ENCODE data around the gene TMEM9. TPM values are rescaled to one million over a fixed set of nuclear protein-coding genes. Genes with fewer than 3 reads are reported as not detected.
A peak's percentile ranks its signal among the peaks of the same experiment; 100 is the strongest.

Gene TMEM9
- total and polyA plus RNA-seq, 8 donors: 64.0 to 148 (median 133) TPM

GRCh38 chr1:201172326-201172725 is 18.1 kb upstream of the TMEM9 start:
- ATAC-seq (no peak), DNase-seq (no peak)

GRCh38 chr1:201171063-201172036 is 17.1 kb upstream of the TMEM9 start:
- ATAC-seq: peak; percentile 65
- TF ChIP-seq, protein P1, sequence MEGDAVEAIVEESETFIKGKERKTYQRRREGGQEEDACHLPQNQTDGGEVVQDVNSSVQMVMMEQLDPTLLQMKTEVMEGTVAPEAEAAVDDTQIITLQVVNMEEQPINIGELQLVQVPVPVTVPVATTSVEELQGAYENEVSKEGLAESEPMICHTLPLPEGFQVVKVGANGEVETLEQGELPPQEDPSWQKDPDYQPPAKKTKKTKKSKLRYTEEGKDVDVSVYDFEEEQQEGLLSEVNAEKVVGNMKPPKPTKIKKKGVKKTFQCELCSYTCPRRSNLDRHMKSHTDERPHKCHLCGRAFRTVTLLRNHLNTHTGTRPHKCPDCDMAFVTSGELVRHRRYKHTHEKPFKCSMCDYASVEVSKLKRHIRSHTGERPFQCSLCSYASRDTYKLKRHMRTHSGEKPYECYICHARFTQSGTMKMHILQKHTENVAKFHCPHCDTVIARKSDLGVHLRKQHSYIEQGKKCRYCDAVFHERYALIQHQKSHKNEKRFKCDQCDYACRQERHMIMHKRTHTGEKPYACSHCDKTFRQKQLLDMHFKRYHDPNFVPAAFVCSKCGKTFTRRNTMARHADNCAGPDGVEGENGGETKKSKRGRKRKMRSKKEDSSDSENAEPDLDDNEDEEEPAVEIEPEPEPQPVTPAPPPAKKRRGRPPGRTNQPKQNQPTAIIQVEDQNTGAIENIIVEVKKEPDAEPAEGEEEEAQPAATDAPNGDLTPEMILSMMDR (IDR thresholded peaks at IDR 0.05): peak; percentile 15 to 24
- Histone ChIP-seq H3K27ac (peak overlapping the region; percentile 75 to 85), H3K4me3 (peak overlapping the region; percentile 48 to 60), H3K36me3 (no peaks in the 10 kb centered on the region), H3K4me1 (peaks cover 0 to 15% of the 10 kb centered on the region in 2 donors), H3K9me3 (no peaks in the 10 kb centered on the region), H3K27me3 (peaks cover 0 to 9% of the 10 kb centered on the region in 2 donors)
- DNase-seq: peak; percentile 38 to 85 (median 56)
- intact Hi-C loops (cut with DNase I): no loop called here

More at GRCh38 chr1:201172326-201172725, 18.1 kb upstream of the TMEM9 start:
- Histone ChIP-seq H3K27ac (no peak overlapping the region), H3K4me3 (no peak overlapping the region), H3K36me3 (no peaks in the 10 kb centered on the region), H3K4me1 (peaks cover 0 to 15% of the 10 kb centered on the region in 2 donors), H3K9me3 (no peaks in the 10 kb centered on the region), H3K27me3 (peaks cover 0 to 9% of the 10 kb centered on the region in 2 donors)
- intact Hi-C loops (cut with DNase I): no loop called here
- TF ChIP-seq, protein P1 (IDR thresholded peaks at IDR 0.05): no peak

DNA sequence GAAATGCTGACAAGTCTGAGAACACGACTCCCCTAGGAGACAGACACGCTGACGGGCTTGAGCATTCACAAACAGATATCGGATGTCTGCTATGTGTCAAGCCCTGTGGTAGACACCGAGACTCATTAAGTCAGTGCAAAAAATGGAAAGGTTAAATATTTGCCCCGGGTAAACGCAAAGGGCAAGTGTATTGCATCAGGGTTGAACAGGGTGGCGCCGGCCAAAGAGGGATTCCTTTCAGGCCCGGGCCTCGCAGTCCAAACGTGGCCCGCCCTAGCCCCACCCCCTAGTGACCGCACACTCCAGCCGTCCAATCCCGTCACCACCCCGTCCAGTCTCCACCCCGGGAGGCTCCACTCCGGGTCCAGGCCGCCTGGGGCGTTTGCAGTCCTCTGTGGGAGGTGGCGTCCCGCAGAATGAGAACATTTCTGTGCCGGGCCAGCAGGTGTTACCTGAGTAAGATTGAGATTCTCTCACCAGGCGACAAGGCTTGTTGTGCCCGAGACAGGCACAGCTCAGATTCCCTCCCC is 16.3 kb upstream of the TMEM9 start:
- peak overlapping the region; percentile 48 to 60 for H3K4me3 ChIP-seq
- H3K36me3 ChIP-seq: no peaks in the 10 kb centered on the region
- no peaks in the 10 kb centered on the region for H3K9me3 ChIP-seq
- TF ChIP-seq, protein P1 (IDR thresholded peaks at IDR 0.05): no peak
- peak; percentile 90 to 97 (median 96) for DNase-seq
- H3K4me1 ChIP-seq: peaks cover 0 to 15% of the 10 kb centered on the region in 2 donors
- peak; percentile 99 for ATAC-seq
- H3K27ac ChIP-seq: peak overlapping the region; percentile 75 to 85
- intact Hi-C loops (cut with DNase I): no loop called here
- peaks cover 0 to 9% of the 10 kb centered on the region in 2 donors for H3K27me3 ChIP-seq

GRCh38 chr1:201169971-201170532 is 15.8 kb upstream of the TMEM9 start:
- Histone ChIP-seq H3K4me1 (peaks cover 0 to 15% of the 10 kb centered on the region in 2 donors), H3K27ac (peak overlapping the region; percentile 75 to 85), H3K27me3 (peaks cover 0 to 9% of the 10 kb centered on the region in 2 donors), H3K36me3 (no peaks in the 10 kb centered on the region), H3K9me3 (no peaks in the 10 kb centered on the region), H3K4me3 (no peak overlapping the region)
- ATAC-seq (no peak), DNase-seq (no peak)
- intact Hi-C loops (cut with DNase I): no loop called here
- TF ChIP-seq, protein P1 (IDR thresholded peaks at IDR 0.05): no peak

- intact Hi-C loops (cut with DNase I): no loop called here
- ATAC-seq (no peak), DNase-seq (no peak)
- Histone ChIP-seq H3K4me3 (no peak overlapping the region), H3K27ac (no peak overlapping the region), H3K4me1 (peaks cover 0 to 15% of the 10 kb centered on the region in 2 donors), H3K36me3 (no peaks in the 10 kb centered on the region), H3K9me3 (no peaks in the 10 kb centered on the region), H3K27me3 (peaks cover 0 to 9% of the 10 kb centered on the region in 2 donors)
- TF ChIP-seq, protein P1 (IDR thresholded peaks at IDR 0.05): no peak
These were observed 14.9 kb upstream of the TMEM9 start for GRCh38 chr1:201169203-201169602.

Data from left lung (tissue), 10 donors.